Stomach (tissue), 19 donors: ENCODE measurements around the gene SPDYE16. TPM values are rescaled to one million over a fixed set of nuclear protein-coding genes. Genes with fewer than 3 reads are reported as not detected.
"Not testable (repeated sequence)": the region's sequence is repeated elsewhere in the genome, so short reads cannot be mapped to it uniquely, and the experiment has no call there.

Experiments used
- DNase-seq, 2 donors: peaks; one replicate each; pipeline versions ENCODE4 v3.0.0 to v3.0.0-alpha.2; 2013 to 2019
- H3K27ac ChIP-seq, 5 donors: fragments of 200-600 bp in 4 of 5; sonication (generic) in 4 of 5; one replicate each; pipeline ENCODE4 v1.5.1; 2013 to 2019; ENCODE audit warnings: mild to moderate bottlenecking in 1 of 5, moderate library complexity in 1 of 5
- H3K27me3 ChIP-seq, 3 donors: fragments of 200-600 bp; sonication (generic); one replicate each; pipeline ENCODE4 v1.5.1; 2017 to 2019; ENCODE audit warnings: mixed run types in 1 of 3
- H3K36me3 ChIP-seq, 4 donors: fragments of 200-600 bp; sonication (generic); 1 replicate in 3 of 4; 2 replicates in 1 of 4; pipeline ENCODE4 v1.5.1; 2016 to 2019
- H3K4me1 ChIP-seq, 4 donors: fragments of 200-600 bp; sonication (generic); one replicate each; pipeline ENCODE4 v1.5.1; 2016 to 2019
- H3K4me3 ChIP-seq, 4 donors: fragments of 200-600 bp; sonication (generic) in 3 of 4; one replicate each; pipeline ENCODE4 v1.5.1; 2016 to 2019; ENCODE audit warnings: mild to moderate bottlenecking in 1 of 4
- H3K9me3 ChIP-seq, 4 donors: fragments of 200-600 bp; sonication (generic); one replicate each; pipeline ENCODE4 v1.5.1; 2016 to 2019
- POLR2AphosphoS5 ChIP-seq, 3 donors: sonication (generic); formaldehyde crosslinking; IDR thresholded peaks; one replicate each; pipeline ENCODE4 v1.6.1; 2016; ENCODE audit warnings: antibody characterized with exemption in 3 of 3
- WGBS, 5 donors: extraction: QIAGEN DNeasy Blood & Tissue Kit in 3 of 5; methylation state at CpG; one replicate each; pipeline versions ENCODE4 v1.1.5 to v1.1.7; 2013 to 2018; 5-methylcytosine and 5-hydroxymethylcytosine counted together
- intact Hi-C: fragments of 100-400 bp; cut with DNase I; formaldehyde crosslinking; loops from one replicate; pipeline ENCODE4 v1.15.1; 2023; ENCODE audit warnings: low total_unique reads
- long read RNA-seq, 10 donors: transcript quantifications; one replicate each; lab custom pipeline, GENCODE V29; 2026
- polyA plus RNA-seq, 3 donors: library from polyadenylated mRNA; stranded (reverse); fragments of 200-250 nt; gene quantifications; one replicate each; pipeline ENCODE4 v1.2.3, GENCODE V29; 2013
- total RNA-seq, 5 donors: library from RNA; depleted of rRNA; stranded (reverse); fragments of >200 nt; gene quantifications; one replicate each; pipeline versions ENCODE4 v1.1.0 to v1.2.3, GENCODE V29; 2014 to 2016
- donor health status: healthy with polysubstance abuse.
- donor health status: Bipolar disorder and iron deficiency.
- donor health status: healthy.

Gene SPDYE16, protein sequence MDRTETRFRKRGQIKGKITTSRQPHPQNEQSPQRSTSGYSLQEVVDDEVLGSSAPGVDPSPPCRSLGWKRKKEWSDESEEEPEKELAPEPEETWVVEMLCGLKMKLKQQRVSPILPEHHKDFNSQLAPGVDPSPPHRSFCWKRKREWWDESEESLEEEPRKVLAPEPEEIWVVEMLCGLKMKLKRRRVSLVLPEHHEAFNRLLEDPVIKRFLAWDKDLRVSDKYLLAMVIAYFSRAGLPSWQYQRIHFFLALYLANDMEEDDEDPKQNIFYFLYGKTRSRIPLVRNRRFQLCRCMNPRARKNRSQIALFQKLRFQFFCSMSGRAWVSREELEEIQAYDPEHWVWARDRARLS
- total RNA-seq (not detected), polyA plus RNA-seq (under 1 TPM in 1 of 3 donors, not detected in 2; 0.03 TPM)
- long read RNA-seq, donor 1, result 0 reads
- long read RNA-seq, donor 2, result 0 reads
- long read RNA-seq, donor 3, result 0 reads
- long read RNA-seq, donor 4, result 0 reads
- long read RNA-seq, donor 5, result 0 reads
- long read RNA-seq, donor 6, result 0 reads
- long read RNA-seq, donor 7, result 0 reads
- long read RNA-seq, donor 8, result 0 reads
- long read RNA-seq, donor 9, result 0 reads
- long read RNA-seq, donor 10, result 0 reads

- H3K27me3 ChIP-seq, H3K36me3 ChIP-seq, H3K4me1 ChIP-seq, H3K9me3 ChIP-seq, DNase-seq, intact Hi-C loops, H3K27ac ChIP-seq, H3K4me3 ChIP-seq: not testable (repeated sequence)
- WGBS, 5 donors, result no CpG with 5 or more reads among the region's 8 CpGs
These were observed at the start of gene SPDYE16 for GRCh38 chr7:76543197-76543596. SPDYE16 (minus strand) TSS chr7:76543297; CDS start chr7:76541459, 1,838 bp downstream.

- H3K27me3 ChIP-seq, intact Hi-C loops, H3K4me3 ChIP-seq, H3K9me3 ChIP-seq, DNase-seq, H3K36me3 ChIP-seq, H3K27ac ChIP-seq: not testable (repeated sequence)
- 49 to 64% (median 57%) methylated on average over 2 of the region's 2 CpGs for WGBS, 5 donors
- H3K4me1 ChIP-seq, result peaks cover 0 to 25% (median 9%) of the 10 kb centered on the region in 4 donors
These were observed 49.6 kb upstream of the SPDYE16 start for GRCh38 chr7:76592694-76593093.

DNA sequence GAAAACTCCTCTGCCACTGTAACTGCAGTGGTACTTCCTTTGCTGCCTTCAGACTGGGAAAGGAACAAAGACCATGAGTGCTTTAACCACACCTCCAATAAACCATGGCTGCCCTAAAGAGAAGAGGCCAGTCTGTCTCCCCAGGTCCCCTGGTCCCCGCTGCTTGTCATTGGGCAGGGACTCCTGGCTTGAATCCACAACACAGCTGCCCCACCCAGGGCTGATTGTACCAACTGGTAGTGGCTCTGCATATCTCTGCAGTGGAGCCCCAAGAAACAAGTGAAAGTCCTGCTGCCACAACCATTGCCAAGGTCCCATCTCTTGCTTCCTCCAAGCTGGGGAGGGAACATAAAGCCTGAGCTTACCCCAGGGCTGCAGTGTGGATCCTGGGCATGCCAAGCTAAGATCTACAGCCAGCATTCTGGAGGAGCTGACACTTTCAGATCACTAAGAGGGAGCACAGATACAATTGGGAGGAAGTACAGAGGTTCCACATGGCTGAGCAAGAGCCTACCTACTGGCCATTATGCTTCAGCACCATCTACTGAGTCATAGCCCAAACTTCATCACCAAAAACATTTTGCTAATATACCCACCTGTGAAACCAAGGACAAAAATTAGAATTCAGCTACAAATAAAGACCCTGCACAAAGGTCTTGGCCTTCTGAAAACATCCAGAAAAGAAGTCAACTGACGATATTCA, 48.7 kb upstream of the SPDYE16 start:
- peaks cover 2 to 29% (median 14%) of the 10 kb centered on the region in 4 donors for H3K4me1 ChIP-seq
- H3K27ac ChIP-seq, intact Hi-C loops, H3K9me3 ChIP-seq, DNase-seq, H3K27me3 ChIP-seq, H3K4me3 ChIP-seq, H3K36me3 ChIP-seq: not testable (repeated sequence)
- WGBS, 5 donors, result 56 to 94% (median 64%) methylated on average over 1 to 2 of the region's 2 CpGs

DNA sequence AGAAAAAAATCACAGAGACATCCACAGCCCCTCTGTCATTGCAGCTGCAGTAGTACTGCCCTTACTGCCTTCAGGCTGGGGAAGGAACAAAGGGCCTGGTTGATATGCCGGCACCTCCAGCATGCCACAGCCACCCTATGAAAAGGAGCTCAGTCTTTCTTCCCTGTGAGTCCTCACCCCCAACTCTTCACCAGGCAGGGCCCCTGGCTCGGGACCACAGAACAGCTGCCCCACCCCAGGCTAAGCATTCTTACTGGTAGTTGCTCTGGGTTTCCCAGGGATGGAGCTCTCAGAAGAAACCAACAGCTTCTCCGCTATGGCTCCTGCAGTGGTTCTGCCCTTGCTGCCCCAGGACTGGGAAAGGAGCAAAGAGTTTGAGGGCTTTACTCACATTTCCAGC, 47.9 kb upstream of the SPDYE16 start:
- H3K27me3 ChIP-seq, H3K27ac ChIP-seq, intact Hi-C loops, H3K4me3 ChIP-seq, DNase-seq, H3K9me3 ChIP-seq, H3K36me3 ChIP-seq: not testable (repeated sequence)
- 87 to 100% (median 97%) methylated on average over 1 to 3 of the region's 3 CpGs for WGBS, 5 donors
- H3K4me1 ChIP-seq, result peaks cover 10 to 35% (median 18%) of the 10 kb centered on the region in 4 donors

DNA sequence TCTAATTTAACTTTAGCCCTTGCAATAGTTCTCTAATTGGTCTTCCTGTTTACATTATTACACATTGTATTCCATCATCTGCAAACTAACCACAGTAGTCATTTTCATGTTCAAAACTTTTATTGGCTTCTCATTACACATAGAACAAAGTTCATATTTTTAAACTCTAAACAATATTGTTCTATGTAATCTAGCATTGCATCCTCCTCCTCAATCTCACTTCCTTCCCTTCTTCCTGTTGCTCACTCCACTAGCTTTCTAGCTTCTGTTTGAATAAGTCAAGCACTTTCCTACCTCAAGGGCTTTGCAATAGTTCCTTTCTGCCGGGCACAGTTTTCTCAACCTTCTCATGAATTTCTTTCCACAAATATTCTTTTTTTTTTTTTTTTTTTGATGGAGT, 45.5 kb upstream of the SPDYE16 start:
- H3K4me3 ChIP-seq, intact Hi-C loops, H3K27me3 ChIP-seq, H3K9me3 ChIP-seq, DNase-seq, H3K36me3 ChIP-seq: not testable (repeated sequence)
- no CpG with 5 or more reads among the region's 1 CpG for whole genome bisulfite sequencing, 5 donors
- H3K4me1 ChIP-seq, result peaks cover 17 to 45% (median 27%) of the 10 kb centered on the region in 4 donors
- H3K27ac ChIP-seq, result peak overlapping the region in 2 of 5 donors; percentile 46

- intact Hi-C loops, result not testable (repeated sequence)
- peaks cover 19 to 53% (median 39%) of the 10 kb centered on the region in 4 donors for H3K4me1 ChIP-seq
These were observed 43.7 kb upstream of the SPDYE16 start for GRCh38 chr7:76586585-76587315.

GRCh38 chr7:76583636-76584281, 40.7 kb upstream of the SPDYE16 start:
- H3K4me3 ChIP-seq, H3K9me3 ChIP-seq, H3K36me3 ChIP-seq, intact Hi-C loops, H3K27me3 ChIP-seq: not testable (repeated sequence)
- peak in 1 of 2 donors; percentile 63 for DNase-seq
- Histone ChIP-seq H3K27ac (peak overlapping the region; percentile 56 to 80 (median 73)), H3K4me1 (peaks cover 19 to 43% (median 31%) of the 10 kb centered on the region in 4 donors)
- peak in 1 of 3 donors; percentile 61 for TF ChIP-seq POLR2AphosphoS5 (IDR thresholded peaks at IDR 0.05)
- 21 to 28% (median 22%) methylated on average over 4 to 5 of the region's 5 CpGs for WGBS, 5 donors

More at GRCh38 chr7:76586585-76587315, 43.7 kb upstream of the SPDYE16 start:
- H3K27ac ChIP-seq, result peak overlapping the region in 1 of 5 donors; percentile 1
- not testable (repeated sequence) for H3K9me3 ChIP-seq, H3K27me3 ChIP-seq, H3K4me3 ChIP-seq, H3K36me3 ChIP-seq
- 61 to 86% (median 73%) methylated on average over 2 of the region's 2 CpGs for WGBS, 5 donors
- peak in 1 of 2 donors; percentile 12 for DNase-seq
